Peyer's patch (tissue), 4 donors: Measurements from ENCODE around the gene ABCA2.

Source experiments
- CTCF ChIP-seq, 6 experiments: fragments of 450-650 bp in 4 of 6; fragments of 200-600 bp in 2 of 6; sonication (generic) in 1 of 6; IDR thresholded peaks; one replicate each; pipeline ENCODE4 v1.5.1; 2017 to 2019; ENCODE audit warnings: antibody characterized with exemption in 6 of 6, mild to moderate bottlenecking in 3 of 6, moderate library complexity in 1 of 6
- POLR2A ChIP-seq, 2 donors: fragments of 450-650 bp; IDR thresholded peaks; one replicate each; pipeline ENCODE4 v1.5.1; 2017; ENCODE audit warnings: antibody characterized with exemption in 2 of 2, mild to moderate bottlenecking in 2 of 2, moderate library complexity in 2 of 2

GRCh38 chr9:136968333-136969127 lies 59.5 kb downstream of the ABCA2 start:
- TF ChIP-seq CTCF (IDR thresholded peaks at IDR 0.05) (no peak), POLR2A (IDR thresholded peaks at IDR 0.05) (no peak)
